ENCODE results near the gene NFASC.

DNA sequence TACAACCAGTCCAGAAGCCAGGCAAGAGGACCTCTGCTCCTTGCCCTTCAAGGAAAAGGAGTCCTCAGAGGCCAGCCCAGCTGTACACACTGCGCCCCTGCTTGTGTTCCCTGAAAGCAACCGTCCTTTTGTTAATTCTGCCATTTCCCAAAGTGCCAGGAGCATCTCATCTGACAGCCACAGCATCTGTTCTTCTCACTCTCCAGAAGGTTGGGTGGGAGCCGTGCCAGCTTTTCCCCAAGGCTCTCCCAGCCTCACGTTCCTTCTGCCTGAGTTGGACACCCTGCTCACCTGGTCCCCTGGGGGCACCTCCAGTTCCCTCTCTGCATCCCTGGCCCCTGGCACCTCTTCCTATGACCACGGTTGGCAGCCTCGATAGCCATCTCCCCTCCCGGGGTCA is 161.8 kb downstream of the NFASC start:
- no peak for TF ChIP-seq POLR2AphosphoS5 (IDR thresholded peaks at IDR 0.05; ENCODE audit: low read depth, low read length)
- TF ChIP-seq, protein P1, sequence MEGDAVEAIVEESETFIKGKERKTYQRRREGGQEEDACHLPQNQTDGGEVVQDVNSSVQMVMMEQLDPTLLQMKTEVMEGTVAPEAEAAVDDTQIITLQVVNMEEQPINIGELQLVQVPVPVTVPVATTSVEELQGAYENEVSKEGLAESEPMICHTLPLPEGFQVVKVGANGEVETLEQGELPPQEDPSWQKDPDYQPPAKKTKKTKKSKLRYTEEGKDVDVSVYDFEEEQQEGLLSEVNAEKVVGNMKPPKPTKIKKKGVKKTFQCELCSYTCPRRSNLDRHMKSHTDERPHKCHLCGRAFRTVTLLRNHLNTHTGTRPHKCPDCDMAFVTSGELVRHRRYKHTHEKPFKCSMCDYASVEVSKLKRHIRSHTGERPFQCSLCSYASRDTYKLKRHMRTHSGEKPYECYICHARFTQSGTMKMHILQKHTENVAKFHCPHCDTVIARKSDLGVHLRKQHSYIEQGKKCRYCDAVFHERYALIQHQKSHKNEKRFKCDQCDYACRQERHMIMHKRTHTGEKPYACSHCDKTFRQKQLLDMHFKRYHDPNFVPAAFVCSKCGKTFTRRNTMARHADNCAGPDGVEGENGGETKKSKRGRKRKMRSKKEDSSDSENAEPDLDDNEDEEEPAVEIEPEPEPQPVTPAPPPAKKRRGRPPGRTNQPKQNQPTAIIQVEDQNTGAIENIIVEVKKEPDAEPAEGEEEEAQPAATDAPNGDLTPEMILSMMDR (IDR thresholded peaks at IDR 0.05) = no peak
- TF ChIP-seq TCF7L2 (IDR thresholded peaks at IDR 0.05; ENCODE audit: low read depth, low read length) = no peak
- no peak for TF ChIP-seq SIN3A (IDR thresholded peaks at IDR 0.05; ENCODE audit: borderline replicate concordance, insufficient read depth, low read depth, low read length)
- TF ChIP-seq, protein P2, sequence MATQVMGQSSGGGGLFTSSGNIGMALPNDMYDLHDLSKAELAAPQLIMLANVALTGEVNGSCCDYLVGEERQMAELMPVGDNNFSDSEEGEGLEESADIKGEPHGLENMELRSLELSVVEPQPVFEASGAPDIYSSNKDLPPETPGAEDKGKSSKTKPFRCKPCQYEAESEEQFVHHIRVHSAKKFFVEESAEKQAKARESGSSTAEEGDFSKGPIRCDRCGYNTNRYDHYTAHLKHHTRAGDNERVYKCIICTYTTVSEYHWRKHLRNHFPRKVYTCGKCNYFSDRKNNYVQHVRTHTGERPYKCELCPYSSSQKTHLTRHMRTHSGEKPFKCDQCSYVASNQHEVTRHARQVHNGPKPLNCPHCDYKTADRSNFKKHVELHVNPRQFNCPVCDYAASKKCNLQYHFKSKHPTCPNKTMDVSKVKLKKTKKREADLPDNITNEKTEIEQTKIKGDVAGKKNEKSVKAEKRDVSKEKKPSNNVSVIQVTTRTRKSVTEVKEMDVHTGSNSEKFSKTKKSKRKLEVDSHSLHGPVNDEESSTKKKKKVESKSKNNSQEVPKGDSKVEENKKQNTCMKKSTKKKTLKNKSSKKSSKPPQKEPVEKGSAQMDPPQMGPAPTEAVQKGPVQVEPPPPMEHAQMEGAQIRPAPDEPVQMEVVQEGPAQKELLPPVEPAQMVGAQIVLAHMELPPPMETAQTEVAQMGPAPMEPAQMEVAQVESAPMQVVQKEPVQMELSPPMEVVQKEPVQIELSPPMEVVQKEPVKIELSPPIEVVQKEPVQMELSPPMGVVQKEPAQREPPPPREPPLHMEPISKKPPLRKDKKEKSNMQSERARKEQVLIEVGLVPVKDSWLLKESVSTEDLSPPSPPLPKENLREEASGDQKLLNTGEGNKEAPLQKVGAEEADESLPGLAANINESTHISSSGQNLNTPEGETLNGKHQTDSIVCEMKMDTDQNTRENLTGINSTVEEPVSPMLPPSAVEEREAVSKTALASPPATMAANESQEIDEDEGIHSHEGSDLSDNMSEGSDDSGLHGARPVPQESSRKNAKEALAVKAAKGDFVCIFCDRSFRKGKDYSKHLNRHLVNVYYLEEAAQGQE (IDR thresholded peaks at IDR 0.05; ENCODE audit: insufficient read depth in 1 of 2, low read depth in 2 of 2, low read length in 1 of 2) = no peak
